Activated CD8-positive, alpha-beta T cell treated with anti-CD3 and anti-CD28 coated beads for 36 hours (primary cell): Measurements from ENCODE around the gene SFI1. TPM values are rescaled to one million over a fixed set of nuclear protein-coding genes. Genes with fewer than 3 reads are reported as not detected.

ENCODE experiments used
- ATAC-seq: fragments of 200-7000 bp; cut with Tn5 transposase; one replicate; pipeline ENCODE4 v1.10.0; 2021; ENCODE audit warnings: mild to moderate bottlenecking, moderate library complexity
- CTCF ChIA-PET: fragments of 350-600 bp; sonication (Branson Sonifier 250); formaldehyde crosslinking; loops from one replicate; lab custom pipeline; 2021; ENCODE audit warnings: antibody characterized with exemption; lab: Charles Lee
- POLR2A ChIA-PET: fragments of 350-600 bp; sonication (Branson Sonifier 250); formaldehyde crosslinking; loops from one replicate; lab custom pipeline; 2021; ENCODE audit warnings: antibody characterized with exemption; lab: Charles Lee
- DNase-seq: peaks from one replicate; pipeline ENCODE4 v3.0.0-alpha.2; 2020
- H3K27ac Mint-ChIP-seq: one replicate; pipeline ENCODE4 v1.8.0; 2021; ENCODE audit warnings: mild to moderate bottlenecking, mixed read lengths
- H3K27me3 Mint-ChIP-seq: one replicate; pipeline ENCODE4 v1.8.0; 2021; ENCODE audit warnings: mixed read lengths
- H3K36me3 Mint-ChIP-seq: one replicate; pipeline ENCODE4 v1.8.0; 2021; ENCODE audit warnings: low read depth, mixed read lengths
- H3K4me1 Mint-ChIP-seq: one replicate; pipeline ENCODE4 v1.8.0; 2021; ENCODE audit warnings: low read depth, mixed read lengths
- H3K4me3 Mint-ChIP-seq: one replicate; pipeline ENCODE4 v1.8.0; 2021; ENCODE audit warnings: mild to moderate bottlenecking, moderate library complexity, mixed read lengths
- H3K9me3 Mint-ChIP-seq: one replicate; pipeline ENCODE4 v1.8.0; 2021; ENCODE audit warnings: mixed read lengths
- CTCF ChIP-seq: fragments of 200-600 bp; IDR thresholded peaks from one replicate; pipeline ENCODE4 v1.8.0; 2022; ENCODE audit warnings: antibody characterized with exemption, mild to moderate bottlenecking
- intact Hi-C: fragments of 100-400 bp; cut with micrococcal nuclease; formaldehyde crosslinking; loops from one replicate; pipeline ENCODE4 v1.10.0; 2022
- total RNA-seq, 2 experiments: library from RNA; stranded (reverse); gene quantifications; one replicate each; pipeline ENCODE4 v1.2.3, GENCODE V29; 2021

Gene SFI1
- total RNA-seq, result 100 to 1,000 TPM; 273 to 274 TPM

- peak within 1 kb of the TSS; percentile 90 for H3K27ac Mint-ChIP-seq
- peak within 1 kb of the TSS; percentile 96 for H3K4me3 Mint-ChIP-seq
- CTCF ChIA-PET, result interaction anchor here (1.0 kb wide), 1 partner anchor 28 kb away, joined by 3 read pairs; no protein-coding TSS in a partner anchor
- H3K9me3 Mint-ChIP-seq, result no peaks in the 10 kb centered on the region
- peak; percentile 24 for TF ChIP-seq CTCF
- peak; percentile 97 for DNase-seq
- peaks cover 37% of the 10 kb centered on the region for H3K36me3 Mint-ChIP-seq
- intact Hi-C loops, result loop anchor here (5.0 kb wide), 1 partner anchor 41 kb away; no protein-coding TSS in a partner anchor
- H3K4me1 Mint-ChIP-seq, result peaks cover 47% of the 10 kb centered on the region
- POLR2A ChIA-PET, result interaction anchor here (0.7 kb wide), 1 partner anchor 33 kb away, joined by 3 read pairs; no protein-coding TSS in a partner anchor
- ATAC-seq, result peak; percentile 88
- H3K27me3 Mint-ChIP-seq, result no peaks in the 10 kb centered on the region
Observed at GRCh38 chr22:31496007-31496734, at the start of gene SFI1. TSS of gene SFI1 (plus strand) at chr22:31496536. CDS start at chr22:31508285, 11,749 bp downstream.

- CTCF ChIA-PET, result interaction anchor here (0.9 to 1.4 kb wide), 2 partner anchors 19 to 134 kb away, joined by 3 to 4 read pairs; no protein-coding TSS in a partner anchor
- POLR2A ChIA-PET, result interaction anchor here (0.6 kb wide), 2 partner anchors 8 to 10 kb away, joined by 3 read pairs; no protein-coding TSS in a partner anchor
- peaks cover 32% of the 10 kb centered on the region for H3K36me3 Mint-ChIP-seq
- intact Hi-C loops, result no loop called here
- no peaks in the 10 kb centered on the region for H3K9me3 Mint-ChIP-seq
- H3K27ac Mint-ChIP-seq, result no peak overlapping the region
- ATAC-seq, result no peak
- no peak for TF ChIP-seq CTCF
- no peaks in the 10 kb centered on the region for H3K4me1 Mint-ChIP-seq
- DNase-seq, result no peak
- H3K27me3 Mint-ChIP-seq, result no peaks in the 10 kb centered on the region
- H3K4me3 Mint-ChIP-seq, result no peak overlapping the region
Observed at GRCh38 chr22:31446767-31447166, 49.6 kb upstream of the SFI1 start.

GRCh38 chr22:31447337-31447736 lies 49.0 kb upstream of the SFI1 start:
- intact Hi-C loops, result no loop called here
- H3K27ac Mint-ChIP-seq, result no peak overlapping the region
- no peaks in the 10 kb centered on the region for H3K4me1 Mint-ChIP-seq
- DNase-seq, result no peak
- ChIA-PET POLR2A (interaction anchor here (0.6 to 1.4 kb wide), 5 partner anchors 11 to 183 kb away, joined by 3 to 5 read pairs (median 3); partner anchors contain the start of gene PATZ1), CTCF (no interaction called here)
- no peaks in the 10 kb centered on the region for H3K27me3 Mint-ChIP-seq
- TF ChIP-seq CTCF, result no peak
- H3K9me3 Mint-ChIP-seq, result no peaks in the 10 kb centered on the region
- ATAC-seq, result no peak
- no peak overlapping the region for H3K4me3 Mint-ChIP-seq
- peaks cover 31% of the 10 kb centered on the region for H3K36me3 Mint-ChIP-seq

- Mint-ChIP-seq H3K4me3 (no peak overlapping the region), H3K9me3 (no peaks in the 10 kb centered on the region), H3K27ac (no peak overlapping the region), H3K36me3 (peaks cover 24% of the 10 kb centered on the region), H3K27me3 (no peaks in the 10 kb centered on the region), H3K4me1 (no peaks in the 10 kb centered on the region)
- POLR2A ChIA-PET, result interaction anchor here (0.9 to 1.4 kb wide), 4 partner anchors 12 to 182 kb away, joined by 3 to 5 read pairs (median 4); no protein-coding TSS in a partner anchor
- DNase-seq, result no peak
- TF ChIP-seq CTCF, result no peak
- intact Hi-C loops, result no loop called here
- CTCF ChIA-PET, result interaction anchor here (1.0 kb wide), 1 partner anchor 12 kb away, joined by 4 read pairs; no protein-coding TSS in a partner anchor
- no peak for ATAC-seq
Observed at GRCh38 chr22:31448382-31448781, 48.0 kb upstream of the SFI1 start.

- no peak overlapping the region for H3K27ac Mint-ChIP-seq
- peaks cover 24% of the 10 kb centered on the region for H3K36me3 Mint-ChIP-seq
- no peak for DNase-seq
- ATAC-seq, result no peak
- intact Hi-C loops, result no loop called here
- no peaks in the 10 kb centered on the region for H3K27me3 Mint-ChIP-seq
- TF ChIP-seq CTCF, result no peak
- CTCF ChIA-PET, result interaction anchor here (1.0 kb wide), 1 partner anchor 11 kb away, joined by 4 read pairs; no protein-coding TSS in a partner anchor
- H3K9me3 Mint-ChIP-seq, result no peaks in the 10 kb centered on the region
- POLR2A ChIA-PET, result interaction anchor here (1.0 kb wide), 1 partner anchor 14 kb away, joined by 5 read pairs; no protein-coding TSS in a partner anchor
- no peaks in the 10 kb centered on the region for H3K4me1 Mint-ChIP-seq
- H3K4me3 Mint-ChIP-seq, result no peak overlapping the region
Observed at GRCh38 chr22:31449506-31449905, 46.8 kb upstream of the SFI1 start.
